Glutamatergic neuron (in vitro differentiated cells): ENCODE measurements around the gene IQCK. TPM values are rescaled to one million over a fixed set of nuclear protein-coding genes. Genes with fewer than 3 reads are reported as not detected.

Source experiments
- DNase-seq: peaks from one replicate; pipeline ENCODE4 v3.0.0; 2022
- H3K27ac Mint-ChIP-seq: one replicate; pipeline ENCODE4 v1.8.0; 2020; ENCODE audit warnings: mild to moderate bottlenecking, mixed read lengths, inconsistent platforms; ENCODE audit not compliant: unreplicated experiment
- H3K27me3 Mint-ChIP-seq: one replicate; pipeline ENCODE4 v1.8.0; 2020; ENCODE audit warnings: mild to moderate bottlenecking, moderate library complexity, mixed read lengths, inconsistent platforms; ENCODE audit not compliant: unreplicated experiment
- H3K36me3 Mint-ChIP-seq: one replicate; pipeline ENCODE4 v1.8.0; 2020; ENCODE audit warnings: mild to moderate bottlenecking, mixed read lengths, inconsistent platforms; ENCODE audit not compliant: unreplicated experiment
- H3K4me1 Mint-ChIP-seq: one replicate; pipeline ENCODE4 v1.8.0; 2020; ENCODE audit warnings: mild to moderate bottlenecking, low read depth, mixed read lengths, inconsistent platforms; ENCODE audit not compliant: unreplicated experiment
- H3K4me3 Mint-ChIP-seq: one replicate; pipeline ENCODE4 v1.8.0; 2020; ENCODE audit warnings: mild to moderate bottlenecking, mixed read lengths, inconsistent platforms; ENCODE audit not compliant: unreplicated experiment
- H3K9me3 Mint-ChIP-seq: one replicate; pipeline ENCODE4 v1.8.0; 2020; ENCODE audit warnings: mild to moderate bottlenecking, moderate library complexity, mixed read lengths, inconsistent platforms; ENCODE audit not compliant: unreplicated experiment
- CTCF ChIP-seq: fragments of 200-600 bp; sonication (generic); IDR thresholded peaks from one replicate; pipeline ENCODE4 v1.5.0; 2021; ENCODE audit not compliant: partially characterized antibody, unreplicated experiment
- total RNA-seq: library from RNA; stranded (reverse); fragmentation: NEBNext Ultra II Directional; extraction: Animal tissue kit (Norgen Biotek cat#: 25700); gene quantifications from one replicate; pipeline ENCODE4 v1.2.1, GENCODE V29; 2021; ENCODE audit not compliant: unreplicated experiment

Gene IQCK
- total RNA-seq, 1 donor from 2014 or later, result 5.1 TPM

- peaks cover 5% of the 10 kb centered on the region for H3K9me3 Mint-ChIP-seq
- no peak for DNase-seq
- H3K27me3 Mint-ChIP-seq, result peaks cover 2% of the 10 kb centered on the region
- H3K36me3 Mint-ChIP-seq, result no peaks in the 10 kb centered on the region
- no peak for TF ChIP-seq CTCF
- no peak overlapping the region for H3K4me3 Mint-ChIP-seq
- H3K4me1 Mint-ChIP-seq, result peaks cover 15% of the 10 kb centered on the region
- H3K27ac Mint-ChIP-seq, result no peak overlapping the region
These were observed 135.9 kb downstream of the IQCK start for GRCh38 chr16:19853742-19854542.

- H3K27me3 Mint-ChIP-seq, result peaks cover 2% of the 10 kb centered on the region
- TF ChIP-seq CTCF, result no peak
- DNase-seq, result no peak
- peaks cover 15% of the 10 kb centered on the region for H3K4me1 Mint-ChIP-seq
- no peak overlapping the region for H3K27ac Mint-ChIP-seq
- H3K36me3 Mint-ChIP-seq, result no peaks in the 10 kb centered on the region
- H3K9me3 Mint-ChIP-seq, result peaks cover 5% of the 10 kb centered on the region
- H3K4me3 Mint-ChIP-seq, result no peak overlapping the region
These were observed 136.4 kb downstream of the IQCK start for GRCh38 chr16:19854543-19854876.

- Mint-ChIP-seq H3K27me3 (no peaks in the 10 kb centered on the region), H3K4me1 (peaks cover 13% of the 10 kb centered on the region), H3K36me3 (no peaks in the 10 kb centered on the region), H3K9me3 (peaks cover 2% of the 10 kb centered on the region), H3K27ac (no peak overlapping the region), H3K4me3 (no peak overlapping the region)
- TF ChIP-seq CTCF, result no peak
- DNase-seq, result no peak
These were observed 138.0 kb downstream of the IQCK start for GRCh38 chr16:19856120-19856519.

GRCh38 chr16:19857593-19858339 is 139.7 kb downstream of the IQCK start:
- DNase-seq, result no peak
- Mint-ChIP-seq H3K27me3 (no peaks in the 10 kb centered on the region), H3K9me3 (peaks cover 2% of the 10 kb centered on the region), H3K27ac (no peak overlapping the region), H3K36me3 (no peaks in the 10 kb centered on the region), H3K4me3 (no peak overlapping the region), H3K4me1 (peaks cover 13% of the 10 kb centered on the region)
- TF ChIP-seq CTCF, result no peak
